Measurements from ENCODE around the gene FKBP15.
"Not testable (repeated sequence)": the region's sequence is repeated elsewhere in the genome, so short reads cannot be mapped to it uniquely, and the experiment has no call there.

The FKBP15 gene

DNA sequence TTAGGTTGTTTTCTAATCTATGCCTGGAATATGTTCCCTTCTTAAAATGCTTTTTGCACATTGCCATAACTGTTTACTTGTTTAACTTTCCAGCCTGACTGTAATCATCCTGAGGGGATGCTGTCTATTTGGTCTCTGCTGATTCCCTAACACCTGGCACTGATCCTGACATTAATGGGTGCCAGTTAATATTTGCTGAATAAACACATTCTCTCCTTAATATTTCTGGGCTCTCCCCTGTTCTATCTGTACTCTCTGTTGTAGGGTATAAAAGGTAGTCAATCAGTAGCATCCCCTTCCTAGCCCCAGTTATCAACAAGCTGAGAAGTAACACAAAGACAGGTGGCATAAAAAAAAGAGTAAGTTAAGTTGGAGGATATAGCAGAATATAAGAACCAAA lies 91.6 kb downstream of the FKBP15 start:
- Histone ChIP-seq H3K36me3 (ENCODE audit: control insufficient read depth in 2 of 2, insufficient read depth in 1 of 2, low read length in 2 of 2) (no peaks in the 10 kb centered on the region), H3K4me3 (ENCODE audit: low read depth, low read length) (no peak overlapping the region), H3K4me1 (ENCODE audit: control insufficient read depth, insufficient read depth, low read length) (no peaks in the 10 kb centered on the region), H3K9me3 (ENCODE audit: control insufficient read depth, insufficient read depth, low read depth, low read length) (no peaks in the 10 kb centered on the region), H3K27ac (ENCODE audit: extremely low read depth, low read depth, low read length) (no peak overlapping the region)
- ChIA-PET POLR2A (no interaction called here), CTCF (interaction anchor here (0.8 kb wide), 1 partner anchor 17 kb away, joined by 4 read pairs; no protein-coding TSS in a partner anchor)
- TF ChIP-seq ZNF146 (tag by site-specific recombination; IDR thresholded peaks at IDR 0.05), result no peak
- TF ChIP-seq ZNF776 (tag by site-specific recombination; IDR thresholded peaks at IDR 0.05; ENCODE audit: borderline replicate concordance), result no peak
- no peak for TF ChIP-seq MEIS1 (CRISPR knock-in tag; IDR thresholded peaks at IDR 0.05; ENCODE audit: borderline replicate concordance)
- no peak for TF ChIP-seq BCL11B (tag by site-specific recombination; IDR thresholded peaks at IDR 0.05; ENCODE audit: low read depth)
- TF ChIP-seq ZNF585B (tag by site-specific recombination; IDR thresholded peaks at IDR 0.05), result no peak
- no peak for TF ChIP-seq ZNF133 (tag by site-specific recombination; IDR thresholded peaks at IDR 0.05)
- no peak for TF ChIP-seq SCRT2 (tag by site-specific recombination; IDR thresholded peaks at IDR 0.05)
- no peak for TF ChIP-seq SP3 (tag by site-specific recombination; IDR thresholded peaks at IDR 0.05)
- TF ChIP-seq ZNF202 (tag by site-specific recombination; IDR thresholded peaks at IDR 0.05; ENCODE audit: borderline replicate concordance), result no peak

GRCh38 chr9:113125386-113126035 lies 95.6 kb downstream of the FKBP15 start:
- no peak overlapping the region for H3K4me3 ChIP-seq (ENCODE audit: low read depth, low read length)
- H3K27ac ChIP-seq (ENCODE audit: extremely low read depth, low read depth, low read length), result no peak overlapping the region
- no peaks in the 10 kb centered on the region for H3K4me1 ChIP-seq (ENCODE audit: control insufficient read depth, insufficient read depth, low read length)
- H3K36me3 ChIP-seq (ENCODE audit: control insufficient read depth in 2 of 2, insufficient read depth in 1 of 2, low read length in 2 of 2), result no peaks in the 10 kb centered on the region
- TF ChIP-seq ZNF549 (tag by site-specific recombination; IDR thresholded peaks at IDR 0.05), result peak; percentile 90
- TF ChIP-seq ZNF561 (tag by site-specific recombination; IDR thresholded peaks at IDR 0.05; ENCODE audit: borderline replicate concordance), result no peak
- CTCF ChIA-PET, result interaction anchor here (1.1 to 1.2 kb wide), 2 partner anchors 13 to 199 kb away, joined by 3 to 5 read pairs; no protein-coding TSS in a partner anchor
- H3K9me3 ChIP-seq (ENCODE audit: control insufficient read depth, insufficient read depth, low read depth, low read length), result no peaks in the 10 kb centered on the region
- POLR2A ChIA-PET, result no interaction called here

DNA sequence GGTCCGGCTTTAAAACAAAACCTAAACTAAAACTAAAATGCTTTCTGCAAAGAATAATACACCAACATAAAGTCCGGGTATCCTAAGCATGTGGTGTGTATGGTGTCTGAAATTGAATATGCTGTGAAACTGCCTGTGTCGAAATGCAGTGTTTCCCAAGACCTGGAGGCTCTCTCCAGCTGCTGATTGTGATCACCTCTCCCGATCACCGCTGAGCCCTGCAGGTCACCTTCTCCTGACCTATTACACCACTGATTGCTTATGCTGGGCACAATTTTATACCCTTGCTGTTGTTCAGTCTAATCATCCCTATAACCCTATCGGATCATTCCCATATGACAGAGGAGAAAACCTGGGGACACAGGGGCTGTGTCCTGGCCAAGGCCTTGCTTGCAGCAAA lies 102.2 kb downstream of the FKBP15 start:
- CTCF ChIA-PET; H3K9me3 ChIP-seq (ENCODE audit: control insufficient read depth, insufficient read depth, low read depth, low read length); H3K36me3 ChIP-seq (ENCODE audit: control insufficient read depth in 2 of 2, insufficient read depth in 1 of 2, low read length in 2 of 2); H3K27ac ChIP-seq (ENCODE audit: extremely low read depth, low read depth, low read length); POLR2A ChIA-PET; H3K4me3 ChIP-seq (ENCODE audit: low read depth, low read length); H3K4me1 ChIP-seq (ENCODE audit: control insufficient read depth, insufficient read depth, low read length): not testable (repeated sequence)

Measured in HEK293 (cell line).